Mucosa of descending colon (tissue), 3 donors: ENCODE data around the gene NOL7. TPM values are rescaled to one million over a fixed set of nuclear protein-coding genes. Genes with fewer than 3 reads are reported as not detected.

Experiments used
- ATAC-seq: fragments of 200-7000 bp; cut with Tn5 transposase; one replicate; pipeline ENCODE4 v1.9.1; 2020; ENCODE audit warnings: mild to moderate bottlenecking, moderate library complexity
- DNase-seq, 3 donors: peaks; one replicate each; pipeline ENCODE4 v3.0.0-alpha.2; 2020
- H3K36me3 ChIP-seq: fragments of 200-600 bp; one replicate; pipeline ENCODE4 v1.8.0; 2021; ENCODE audit warnings: low read depth, mild to moderate bottlenecking
- H3K4me1 ChIP-seq: fragments of 200-600 bp; one replicate; pipeline ENCODE4 v1.8.0; 2021; ENCODE audit warnings: low read depth, mild to moderate bottlenecking
- H3K4me3 ChIP-seq: fragments of 200-600 bp; one replicate; pipeline ENCODE4 v1.8.0; 2021; ENCODE audit warnings: mild to moderate bottlenecking
- H3K9me3 ChIP-seq: fragments of 200-600 bp; one replicate; pipeline ENCODE4 v1.8.0; 2021; ENCODE audit warnings: mild to moderate bottlenecking
- intact Hi-C, 2 donors: fragments of 100-400 bp; cut with DNase I in 1 of 2; cut with micrococcal nuclease in 1 of 2; formaldehyde crosslinking; loops; one replicate each; pipeline versions ENCODE4 v1.11.0 to v1.11.1; 2022; cut with DNase I, micrococcal nuclease
- total RNA-seq, 3 donors: library from RNA; stranded (reverse); fragmentation: NEBNext Ultra II Directional in 2 of 3; extraction: Animal tissue kit (Norgen Biotek cat#: 25700) in 2 of 3; gene quantifications; one replicate each; pipeline versions ENCODE4 v1.2.1 to v1.2.4, GENCODE V29; 2021 to 2023
- TF ChIP-seq, protein P1 (sequence below): fragments of 200-600 bp; IDR thresholded peaks from one replicate; pipeline ENCODE4 v1.8.0; 2022; ENCODE audit warnings: antibody characterized with exemption, mild to moderate bottlenecking
- donor health status: DM: no; HTN: no; CAD: no; lungs with moderate emphysema.
- donor health status: DM: no; HTN: no; CAD: no.
- donor health status: DM: no; HTN: yes; CAD: no.

The NOL7 gene
- total RNA-seq, 3 donors from 2014 or later = 47.4 to 53.9 (median 49.0) TPM

DNA sequence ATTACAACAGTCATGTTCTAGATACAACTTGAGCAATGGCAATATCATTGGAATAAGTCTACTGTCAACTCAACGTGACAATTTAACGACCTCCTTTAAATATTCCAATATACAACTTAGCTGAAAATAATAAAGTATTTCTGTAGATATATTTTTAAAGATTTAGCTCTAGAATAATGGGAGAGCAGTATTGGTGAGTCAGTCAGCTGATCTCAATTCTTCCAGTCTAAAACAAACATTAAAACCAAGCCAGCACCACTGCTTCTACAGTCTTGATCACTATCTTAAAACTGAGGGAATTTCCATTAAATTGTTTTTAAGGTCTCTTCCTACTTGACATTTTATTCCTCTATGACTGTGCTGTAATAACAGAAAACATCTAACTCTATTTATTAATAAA is 38.2 kb downstream of the NOL7 start:
- Histone ChIP-seq H3K4me3 (no peak overlapping the region), H3K36me3 (no peaks in the 10 kb centered on the region), H3K4me1 (no peaks in the 10 kb centered on the region), H3K9me3 (no peaks in the 10 kb centered on the region)
- intact Hi-C loops = no loop called here
- ATAC-seq = no peak
- no peak for DNase-seq
- TF ChIP-seq, protein P1, sequence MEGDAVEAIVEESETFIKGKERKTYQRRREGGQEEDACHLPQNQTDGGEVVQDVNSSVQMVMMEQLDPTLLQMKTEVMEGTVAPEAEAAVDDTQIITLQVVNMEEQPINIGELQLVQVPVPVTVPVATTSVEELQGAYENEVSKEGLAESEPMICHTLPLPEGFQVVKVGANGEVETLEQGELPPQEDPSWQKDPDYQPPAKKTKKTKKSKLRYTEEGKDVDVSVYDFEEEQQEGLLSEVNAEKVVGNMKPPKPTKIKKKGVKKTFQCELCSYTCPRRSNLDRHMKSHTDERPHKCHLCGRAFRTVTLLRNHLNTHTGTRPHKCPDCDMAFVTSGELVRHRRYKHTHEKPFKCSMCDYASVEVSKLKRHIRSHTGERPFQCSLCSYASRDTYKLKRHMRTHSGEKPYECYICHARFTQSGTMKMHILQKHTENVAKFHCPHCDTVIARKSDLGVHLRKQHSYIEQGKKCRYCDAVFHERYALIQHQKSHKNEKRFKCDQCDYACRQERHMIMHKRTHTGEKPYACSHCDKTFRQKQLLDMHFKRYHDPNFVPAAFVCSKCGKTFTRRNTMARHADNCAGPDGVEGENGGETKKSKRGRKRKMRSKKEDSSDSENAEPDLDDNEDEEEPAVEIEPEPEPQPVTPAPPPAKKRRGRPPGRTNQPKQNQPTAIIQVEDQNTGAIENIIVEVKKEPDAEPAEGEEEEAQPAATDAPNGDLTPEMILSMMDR = no peak

DNA sequence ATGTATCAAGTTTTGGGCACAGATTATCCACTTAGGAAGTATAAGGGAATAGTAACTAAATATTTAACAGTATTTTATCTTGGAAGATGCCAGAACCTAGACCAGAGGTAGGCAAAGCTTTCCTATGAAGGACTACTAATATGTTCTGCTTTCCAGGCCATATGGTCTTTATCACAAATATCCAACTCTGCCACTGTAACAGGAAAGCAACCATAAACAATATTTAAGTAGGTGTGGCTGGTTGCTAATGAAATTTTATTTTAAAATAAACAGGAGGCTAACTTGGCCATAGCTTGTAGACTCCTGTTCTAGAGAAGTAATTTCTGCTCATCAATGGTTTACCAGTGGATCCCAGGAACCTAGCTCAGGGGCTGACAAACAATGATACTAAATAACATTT is 39.4 kb downstream of the NOL7 start:
- DNase-seq = no peak
- no peaks in the 10 kb centered on the region for H3K9me3 ChIP-seq
- no peaks in the 10 kb centered on the region for H3K36me3 ChIP-seq
- TF ChIP-seq, protein P1 = no peak
- H3K4me3 ChIP-seq = no peak overlapping the region
- intact Hi-C loops = no loop called here
- no peak for ATAC-seq
- H3K4me1 ChIP-seq = no peaks in the 10 kb centered on the region

DNA sequence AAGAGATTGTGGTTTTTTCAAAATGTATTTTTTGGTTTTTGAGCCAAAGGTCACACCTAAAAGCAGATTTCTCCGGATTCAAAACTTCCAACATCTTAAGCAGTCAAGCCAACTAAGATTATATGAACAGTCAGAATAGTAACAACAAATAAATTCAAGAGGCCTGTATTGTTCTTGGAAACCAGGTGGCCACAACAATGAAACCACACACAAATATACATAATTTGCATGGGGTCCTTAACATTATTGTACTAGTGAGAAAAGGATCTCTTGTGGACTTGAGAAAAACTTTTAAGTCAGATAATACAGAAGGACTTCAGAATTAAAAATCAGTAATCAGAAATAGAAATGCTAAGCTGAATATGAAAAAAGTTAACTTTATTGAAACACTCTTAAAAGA is 40.6 kb downstream of the NOL7 start:
- Histone ChIP-seq H3K4me3 (no peak overlapping the region), H3K9me3 (no peaks in the 10 kb centered on the region), H3K4me1 (no peaks in the 10 kb centered on the region), H3K36me3 (no peaks in the 10 kb centered on the region)
- DNase-seq (no peak), ATAC-seq (no peak)
- intact Hi-C loops = no loop called here
- TF ChIP-seq, protein P1 = no peak

- peaks cover 8% of the 10 kb centered on the region for H3K4me1 ChIP-seq
- ATAC-seq (no peak), DNase-seq (no peak)
Measured at GRCh38 chr6:13660273-13660672, 45.1 kb downstream of the NOL7 start.

GRCh38 chr6:13660893-13661292 is 45.8 kb downstream of the NOL7 start:
- DNase-seq = no peak
- TF ChIP-seq, protein P1 = no peak
- no peaks in the 10 kb centered on the region for H3K36me3 ChIP-seq
- no peak overlapping the region for H3K4me3 ChIP-seq
- peaks cover 8% of the 10 kb centered on the region for H3K4me1 ChIP-seq
- intact Hi-C loops = no loop called here
- ATAC-seq = no peak
- H3K9me3 ChIP-seq = no peaks in the 10 kb centered on the region

More at GRCh38 chr6:13660273-13660672, 45.1 kb downstream of the NOL7 start:
- H3K4me3 ChIP-seq = no peak overlapping the region
- intact Hi-C loops = no loop called here
- no peaks in the 10 kb centered on the region for H3K36me3 ChIP-seq
- no peaks in the 10 kb centered on the region for H3K9me3 ChIP-seq
- TF ChIP-seq, protein P1 = no peak

- H3K36me3 ChIP-seq = no peaks in the 10 kb centered on the region
- H3K9me3 ChIP-seq = no peaks in the 10 kb centered on the region
- H3K4me1 ChIP-seq = peaks cover 9% of the 10 kb centered on the region
- ATAC-seq = no peak
- no peak for DNase-seq
- no peak overlapping the region for H3K4me3 ChIP-seq
- intact Hi-C loops = no loop called here
- TF ChIP-seq, protein P1 = no peak
Measured at GRCh38 chr6:13661647-13662046, 46.5 kb downstream of the NOL7 start.
